SK-N-SH treated with all-trans-retinoic acid at 6 μM for 48 hours (cell line): Measurements from ENCODE around the gene ITIH1.

Experiments used
- ATAC-seq: fragments of 200-7000 bp; cut with Tn5 transposase; 3 replicates; pipeline ENCODE4 v1.9.1; 2020; ENCODE audit warnings: mild to moderate bottlenecking, moderate library complexity
- ARNTL ChIP-seq: fragments of 450-650 bp; formaldehyde crosslinking; IDR thresholded peaks from 2 replicates; pipeline ENCODE4 v1.5.0; 2020; ENCODE audit warnings: low read depth, mild to moderate bottlenecking, moderate library complexity, borderline replicate concordance
- BACH2 ChIP-seq: fragments of 250-450 bp; sonication (Bioruptor Pico); IDR thresholded peaks from 2 replicates; pipeline ENCODE4 v1.9.0; 2021; ENCODE audit warnings: mild to moderate bottlenecking, borderline replicate concordance
- CREB5 ChIP-seq: fragments of 250-450 bp; sonication (Bioruptor Pico); IDR thresholded peaks from 2 replicates; pipeline ENCODE4 v1.5.1; 2020; ENCODE audit warnings: low read depth, mild to moderate bottlenecking, moderate library complexity
- CSDC2 ChIP-seq: fragments of 250-450 bp; sonication (Bioruptor Pico); IDR thresholded peaks from 2 replicates; pipeline ENCODE4 v1.5.0; 2020; ENCODE audit warnings: mild to moderate bottlenecking, moderate library complexity
- ESRRG ChIP-seq: fragments of 250-450 bp; sonication (Bioruptor Pico); IDR thresholded peaks from 2 replicates; pipeline ENCODE4 v1.6.1; 2021; ENCODE audit warnings: mild to moderate bottlenecking
- ISL1 ChIP-seq: fragments of 250-450 bp; sonication (Bioruptor Pico); IDR thresholded peaks from 2 replicates; pipeline ENCODE4 v2.1.2; 2022; ENCODE audit warnings: mild to moderate bottlenecking, moderate library complexity
- OSR1 ChIP-seq: fragments of 250-450 bp; sonication (Bioruptor Pico); IDR thresholded peaks from 2 replicates; pipeline ENCODE4 v1.8.0; 2022; ENCODE audit warnings: moderate library complexity, mild to moderate bottlenecking, inconsistent platforms
- PATZ1 ChIP-seq: fragments of 250-450 bp; sonication (Bioruptor Pico); IDR thresholded peaks from 2 replicates; pipeline ENCODE4 v1.8.0; 2020; ENCODE audit warnings: mild to moderate bottlenecking, moderate library complexity, borderline replicate concordance
- SNAI2 ChIP-seq: fragments of 250-450 bp; sonication (Bioruptor Pico); IDR thresholded peaks from 2 replicates; pipeline ENCODE4 v1.5.0; 2020; ENCODE audit warnings: mild to moderate bottlenecking, moderate library complexity
- TOX ChIP-seq: fragments of 250-450 bp; sonication (Bioruptor Pico); IDR thresholded peaks from 2 replicates; pipeline ENCODE4 v1.8.0; 2021; ENCODE audit warnings: mild to moderate bottlenecking, moderate library complexity, borderline replicate concordance
- TSHZ2 ChIP-seq: fragments of 250-450 bp; sonication (Bioruptor Pico); IDR thresholded peaks from 2 replicates; pipeline ENCODE4 v1.5.0; 2020; ENCODE audit warnings: mild to moderate bottlenecking, moderate library complexity
- ZC3H10 ChIP-seq: fragments of 250-450 bp; sonication (Bioruptor Pico); IDR thresholded peaks from 2 replicates; pipeline ENCODE4 v1.5.1; 2021; ENCODE audit warnings: mild to moderate bottlenecking, moderate library complexity
- ZFP3 ChIP-seq: fragments of 250-450 bp; sonication (Bioruptor Pico); IDR thresholded peaks from 2 replicates; pipeline ENCODE4 v1.5.0; 2020; ENCODE audit warnings: mild to moderate bottlenecking, moderate library complexity
- ZFP30 ChIP-seq: fragments of 450-650 bp; formaldehyde crosslinking; IDR thresholded peaks from 2 replicates; pipeline ENCODE4 v1.5.0; 2022; ENCODE audit warnings: mild to moderate bottlenecking, moderate library complexity
- ZNF565 ChIP-seq: fragments of 450-650 bp; formaldehyde crosslinking; conservative IDR thresholded peaks from 2 replicates; pipeline ENCODE4 v1.5.0; 2020; ENCODE audit warnings: low read depth, mild to moderate bottlenecking, moderate library complexity
- ZNF70 ChIP-seq: fragments of 450-650 bp; formaldehyde crosslinking; IDR thresholded peaks from 2 replicates; pipeline ENCODE4 v1.5.0; 2020; ENCODE audit warnings: mild to moderate bottlenecking, moderate library complexity
- ZNF8 ChIP-seq: fragments of 450-650 bp; formaldehyde crosslinking; IDR thresholded peaks from 2 replicates; pipeline ENCODE4 v1.5.0; 2020; ENCODE audit warnings: mild to moderate bottlenecking, moderate library complexity
- TF ChIP-seq, protein P1 (sequence below): fragments of 250-450 bp; sonication (Bioruptor Pico); IDR thresholded peaks from 2 replicates; pipeline ENCODE4 v1.8.0; 2021; ENCODE audit warnings: low read depth, mild to moderate bottlenecking, moderate library complexity, borderline replicate concordance
- TF ChIP-seq, protein P2 (sequence below): fragments of 250-450 bp; sonication (Bioruptor Pico); IDR thresholded peaks from 2 replicates; pipeline ENCODE4 v1.5.1; 2021; ENCODE audit warnings: mild to moderate bottlenecking, moderate library complexity

Gene ITIH1

DNA sequence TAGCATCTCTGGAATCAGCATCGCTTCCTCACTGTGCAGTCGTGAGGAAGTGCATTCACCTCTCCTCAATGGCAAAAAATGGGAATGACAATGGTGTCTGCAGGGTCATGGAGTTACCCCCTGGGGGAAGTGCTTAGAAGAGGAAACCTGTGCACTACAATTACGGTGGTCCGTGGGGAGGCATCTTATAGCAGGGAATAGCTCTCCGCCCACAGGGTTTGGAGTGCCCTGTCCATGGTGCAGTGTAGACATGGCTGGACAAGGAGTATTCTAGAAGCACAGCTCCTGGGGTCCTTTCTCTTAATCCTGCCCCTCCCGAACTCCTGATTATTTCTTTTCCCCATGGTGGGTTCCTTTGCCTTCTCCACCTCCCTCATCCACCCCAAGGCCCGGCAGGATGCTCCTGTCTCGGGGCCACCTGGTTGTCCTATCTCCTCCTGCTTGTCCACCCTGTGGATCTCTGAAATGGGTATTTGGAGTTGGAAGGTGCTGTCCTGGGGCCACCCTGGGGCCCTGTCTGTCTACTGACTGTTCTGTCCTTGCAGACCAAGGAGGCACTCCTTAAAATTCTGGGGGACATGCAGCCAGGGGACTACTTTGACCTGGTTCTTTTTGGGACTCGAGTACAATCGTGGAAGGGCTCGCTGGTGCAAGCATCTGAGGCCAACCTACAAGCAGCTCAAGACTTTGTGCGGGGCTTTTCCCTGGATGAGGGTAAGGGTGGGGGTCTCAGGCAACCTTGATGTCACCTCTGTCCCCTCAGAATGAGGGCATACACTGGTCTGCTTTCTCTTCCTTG is 5.2 kb downstream of the ITIH1 start (continued):
- TF ChIP-seq, protein P1, sequence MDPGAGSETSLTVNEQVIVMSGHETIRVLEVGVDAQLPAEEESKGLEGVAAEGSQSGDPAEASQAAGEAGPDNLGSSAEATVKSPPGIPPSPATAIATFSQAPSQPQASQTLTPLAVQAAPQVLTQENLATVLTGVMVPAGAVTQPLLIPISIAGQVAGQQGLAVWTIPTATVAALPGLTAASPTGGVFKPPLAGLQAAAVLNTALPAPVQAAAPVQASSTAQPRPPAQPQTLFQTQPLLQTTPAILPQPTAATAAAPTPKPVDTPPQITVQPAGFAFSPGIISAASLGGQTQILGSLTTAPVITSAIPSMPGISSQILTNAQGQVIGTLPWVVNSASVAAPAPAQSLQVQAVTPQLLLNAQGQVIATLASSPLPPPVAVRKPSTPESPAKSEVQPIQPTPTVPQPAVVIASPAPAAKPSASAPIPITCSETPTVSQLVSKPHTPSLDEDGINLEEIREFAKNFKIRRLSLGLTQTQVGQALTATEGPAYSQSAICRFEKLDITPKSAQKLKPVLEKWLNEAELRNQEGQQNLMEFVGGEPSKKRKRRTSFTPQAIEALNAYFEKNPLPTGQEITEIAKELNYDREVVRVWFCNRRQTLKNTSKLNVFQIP (CRISPR knock-in tag): no peak
- no peak for TF ChIP-seq SNAI2 (CRISPR knock-in tag)
- no peak for TF ChIP-seq ZNF565 (CRISPR knock-in tag)
- no peak for TF ChIP-seq ZFP30 (CRISPR knock-in tag)
- TF ChIP-seq, all 23 proteins: peak for 0

GRCh38 chr3:52783211-52783555 is 5.8 kb downstream of the ITIH1 start:
- TF ChIP-seq BACH2 (CRISPR knock-in tag) (no peak), ARNTL (CRISPR knock-in tag) (no peak), ZNF70 (CRISPR knock-in tag) (no peak), OSR1 (no peak), ZFP3 (CRISPR knock-in tag) (no peak), TSHZ2 (CRISPR knock-in tag) (no peak), ZNF8 (CRISPR knock-in tag) (no peak), CSDC2 (CRISPR knock-in tag) (no peak), ZNF565 (CRISPR knock-in tag) (no peak), PATZ1 (CRISPR knock-in tag) (no peak), ISL1 (CRISPR knock-in tag) (no peak), ZC3H10 (CRISPR knock-in tag) (no peak), ZFP30 (CRISPR knock-in tag) (no peak), TOX (CRISPR knock-in tag) (no peak), ESRRG (CRISPR knock-in tag) (no peak), CREB5 (CRISPR knock-in tag) (no peak)
- TF ChIP-seq, protein P2, sequence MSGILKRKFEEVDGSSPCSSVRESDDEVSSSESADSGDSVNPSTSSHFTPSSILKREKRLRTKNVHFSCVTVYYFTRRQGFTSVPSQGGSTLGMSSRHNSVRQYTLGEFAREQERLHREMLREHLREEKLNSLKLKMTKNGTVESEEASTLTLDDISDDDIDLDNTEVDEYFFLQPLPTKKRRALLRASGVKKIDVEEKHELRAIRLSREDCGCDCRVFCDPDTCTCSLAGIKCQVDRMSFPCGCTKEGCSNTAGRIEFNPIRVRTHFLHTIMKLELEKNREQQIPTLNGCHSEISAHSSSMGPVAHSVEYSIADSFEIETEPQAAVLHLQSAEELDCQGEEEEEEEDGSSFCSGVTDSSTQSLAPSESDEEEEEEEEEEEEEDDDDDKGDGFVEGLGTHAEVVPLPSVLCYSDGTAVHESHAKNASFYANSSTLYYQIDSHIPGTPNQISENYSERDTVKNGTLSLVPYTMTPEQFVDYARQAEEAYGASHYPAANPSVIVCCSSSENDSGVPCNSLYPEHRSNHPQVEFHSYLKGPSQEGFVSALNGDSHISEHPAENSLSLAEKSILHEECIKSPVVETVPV (CRISPR knock-in tag): no peak
- TF ChIP-seq, protein P1 (CRISPR knock-in tag): no peak
- ATAC-seq: no peak
